K562 (cell line): ENCODE data around the gene FOXL2NB. TPM values are rescaled to one million over a fixed set of nuclear protein-coding genes. Genes with fewer than 3 reads are reported as not detected.

Source experiments
- ATAC-seq: fragments of 200-7000 bp; cut with Tn5 transposase; 3 replicates; pipeline ENCODE4 v1.9.1; 2020; ENCODE audit warnings: moderate library complexity
- BruUV-seq: library from RNA; stranded (reverse); fragments of 400-500 nt; replicated peaks from 2 replicates; lab custom pipeline; 2021; lab: Mats Ljungman, UMichigan
- CTCF ChIA-PET: fragments of 300-600 bp; formaldehyde crosslinking; extraction: SDS; loops from one replicate; lab custom pipeline; 2021; ENCODE audit warnings: low intra/inter-chr PET ratio; lab: Yijun Ruan, JAX
- POLR2A ChIA-PET: fragments of 300-600, 350-650 bp; sonication (Branson Sonifier 250); formaldehyde crosslinking; extraction: SDS; loops from one replicate; lab custom pipeline; 2021; ENCODE audit warnings: antibody characterized with exemption, inconsistent platforms; lab: Yijun Ruan, JAX
- DNase-seq, 4 experiments: peaks; one replicate each; pipeline versions ENCODE4 v3.0.0 to v3.0.0-alpha.2; 2011 to 2018; ENCODE audit warnings: low spot score in 3 of 4, mixed read lengths in 3 of 4; ENCODE audit errors: extremely low read depth in 1 of 4
- FAIRE-seq: peaks from 2 replicates; lab custom pipeline; 2011; peaks lifted over from hg19 to GRCh38; lab: Jason Lieb, UNC
- H2AFZ ChIP-seq: 2 replicates; pipeline ENCODE4 v1.6.0; 2011; ENCODE audit warnings: low read depth, low read length, control low read depth, inconsistent platforms
- H3K27ac ChIP-seq: fragments of 200-600 bp; 3 replicates; pipeline ENCODE4 v1.8.0; 2011; ENCODE audit warnings: low read depth, mild to moderate bottlenecking, control low read depth, inconsistent platforms, low read length, moderate library complexity, mixed read lengths; ENCODE audit errors: extremely low read depth
- H3K27me3 ChIP-seq, 2 experiments: fragments of 300-600 bp in 1 of 2; 2 replicates in 1 of 2; 3 replicates in 1 of 2; pipeline versions ENCODE4 v1.6.0 to v1.8.0; 2011; ENCODE audit warnings: inconsistent platforms in 2 of 2, low read length in 2 of 2, mild to moderate bottlenecking in 1 of 2, mixed read lengths in 1 of 2, moderate library complexity in 1 of 2; ENCODE audit not compliant: control insufficient read depth in 2 of 2, insufficient read depth in 2 of 2
- H3K36me3 ChIP-seq: fragments of 300-600 bp; 3 replicates; pipeline ENCODE4 v1.8.0; 2011; ENCODE audit warnings: mild to moderate bottlenecking, low read length, inconsistent platforms; ENCODE audit not compliant: control insufficient read depth, insufficient read depth
- H3K4me1 ChIP-seq, 2 experiments: fragments of 200-600 bp in 1 of 2; replicated peaks in 1 of 2; 2 replicates in 1 of 2; 3 replicates in 1 of 2; pipeline versions ENCODE4 v1.5.1 to v1.8.0; 2011; ENCODE audit warnings: inconsistent platforms in 2 of 2, low read length in 2 of 2, mild to moderate bottlenecking in 1 of 2, mixed read lengths in 1 of 2, moderate library complexity in 1 of 2; ENCODE audit not compliant: control insufficient read depth in 2 of 2, insufficient read depth in 2 of 2
- H3K4me2 ChIP-seq: 2 replicates; pipeline ENCODE4 v1.6.1; 2011; ENCODE audit warnings: low read length, control low read depth, inconsistent platforms, mixed read lengths; ENCODE audit not compliant: insufficient read depth
- H3K4me3 ChIP-seq: fragments of 200-600 bp; sonication (generic), shearing (Covaris generic); 2 replicates; pipeline ENCODE4 v1.5.1; 2016; ENCODE audit warnings: control low read depth, inconsistent platforms
- H3K79me2 ChIP-seq: fragments of 200-600 bp; 3 replicates; pipeline ENCODE4 v1.8.0; 2011; ENCODE audit warnings: low read length, inconsistent platforms; ENCODE audit not compliant: control insufficient read depth, insufficient read depth
- H3K9ac ChIP-seq, 2 experiments: 2 replicates each; pipeline versions ENCODE4 v1.6.0 to v1.6.1; 2011; ENCODE audit warnings: low read depth in 2 of 2, low read length in 2 of 2, control low read depth in 1 of 2, inconsistent platforms in 1 of 2, mild to moderate bottlenecking in 1 of 2, mixed read lengths in 1 of 2; ENCODE audit not compliant: insufficient read depth in 1 of 2
- H3K9me1 ChIP-seq: one replicate; pipeline ENCODE4 v1.6.0; 2011; ENCODE audit warnings: inconsistent platforms, mild to moderate bottlenecking, low read length, moderate library complexity; ENCODE audit not compliant: control insufficient read depth, insufficient read depth
- H3K9me3 ChIP-seq: replicated peaks from 2 replicates; pipeline ENCODE4 v1.5.1; 2011; ENCODE audit warnings: low read depth, low read length, inconsistent platforms; ENCODE audit not compliant: control insufficient read depth, insufficient read depth
- H4K20me1 ChIP-seq: replicated peaks from 2 replicates; pipeline ENCODE4 v1.6.1; 2011; ENCODE audit warnings: low read length, inconsistent platforms, mixed read lengths; ENCODE audit not compliant: control insufficient read depth, insufficient read depth
- HDAC6 ChIP-seq: IDR thresholded peaks from 2 replicates; pipeline ENCODE4 v1.6.1; 2012; ENCODE audit warnings: low read depth, mild to moderate bottlenecking, control low read depth, inconsistent platforms, low read length, moderate library complexity
- POLR2AphosphoS2 ChIP-seq: IDR thresholded peaks from 2 replicates; pipeline ENCODE4 v1.6.1; 2012; ENCODE audit warnings: low read length, improper control_type of control experiment
- RBM15 ChIP-seq: fragments of 200-400 bp; formaldehyde crosslinking; IDR thresholded peaks from 2 replicates; pipeline ENCODE4 v1.6.1; 2018; ENCODE audit warnings: mild to moderate bottlenecking, low read length, moderate library complexity; ENCODE audit not compliant: insufficient read depth
- RFX5 ChIP-seq: IDR thresholded peaks from 2 replicates; pipeline ENCODE4 v1.6.1; 2011; ENCODE audit warnings: low read depth, mild to moderate bottlenecking, improper control_type of control experiment, low read length
- STAT5A ChIP-seq: IDR thresholded peaks from 2 replicates; pipeline ENCODE4 v1.6.1; 2012; ENCODE audit warnings: low read length, inconsistent platforms, borderline replicate concordance
- ZBTB11 ChIP-seq, 3 experiments: fragments of 200-800 bp in 1 of 3; fragments of 250-450 bp in 1 of 3; fragments of 450-650 bp in 1 of 3; sonication (Bioruptor Pico) in 1 of 3; sonication (Bioruptor generic) in 1 of 3; formaldehyde crosslinking in 1 of 3; IDR thresholded peaks; 2 replicates each; pipeline versions ENCODE4 v1.6.1 to v1.8.0; 2016 to 2022; ENCODE audit warnings: mild to moderate bottlenecking in 2 of 3, missing genetic modification characterization in 2 of 3, missing compliant biosample characterization in 1 of 3, moderate library complexity in 1 of 3
- ZBTB34 ChIP-seq: fragments of 250-450 bp; sonication (Bioruptor Pico); IDR thresholded peaks from 2 replicates; pipeline ENCODE4 v1.8.0; 2021; ENCODE audit warnings: mild to moderate bottlenecking, moderate library complexity
- ZNF507 ChIP-seq: conservative IDR thresholded peaks from 2 replicates; pipeline ENCODE4 v1.6.1; 2017; ENCODE audit warnings: missing genetic modification characterization, missing compliant biosample characterization
- ZNF707 ChIP-seq: fragments of 250-450 bp; sonication (Bioruptor Pico); conservative IDR thresholded peaks from 2 replicates; pipeline ENCODE4 v1.8.0; 2022; ENCODE audit warnings: inconsistent platforms, mild to moderate bottlenecking, moderate library complexity
- WGBS: fragments of 100-300 bp; shearing (Covaris generic); methylation state at CpG from one replicate; pipeline ENCODE4 v1.1.6; 2016; ENCODE audit warnings: low coverage, mixed read lengths; ENCODE audit not compliant: insufficient coverage; ENCODE audit errors: missing lambda C conversion rate; 5-methylcytosine and 5-hydroxymethylcytosine counted together
- in situ Hi-C: fragments of 300-500 bp; cut with MboI; formaldehyde crosslinking; loops from 4 replicates; pipeline ENCODE4 v1.15.0; 2018; ENCODE audit warnings: inconsistent platforms, mixed read lengths
- intact Hi-C: fragments of 100-400 bp; cut with micrococcal nuclease; formaldehyde crosslinking; loops from 2 replicates; pipeline ENCODE4 v1.14.2; 2022
- polyA plus RNA-seq, 8 experiments: library from polyadenylated mRNA; depleted of rRNA in 4 of 8; stranded (reverse) in 5 of 8; unstranded in 3 of 8; fragments of >200 nt; fragmentation: Nextera tagmentation in 2 of 8; fragmentation: Illumina TruSeq in 1 of 8; extraction: Ambion mirVana in 2 of 8; extraction: Trizol in 1 of 8; gene quantifications; 2 replicates each; pipeline versions ENCODE4 v1.2.1 to v1.2.3, GENCODE V29; 2011 to 2014; ENCODE audit warnings: inconsistent platforms in 1 of 8, missing spikeins in 1 of 8
- total RNA-seq, 7 experiments: library from RNA; depleted of rRNA in 6 of 7; stranded (reverse); fragments of >200 nt in 6 of 7; fragmentation: Illumina TruSeq in 2 of 7; extraction: Trizol in 2 of 7; gene quantifications; 2 replicates each; pipeline versions ENCODE4 v1.2.1 to v1.2.3, GENCODE V29; 2011 to 2021; ENCODE audit warnings: low replicate concordance in 1 of 7

FOXL2NB gene
- total and polyA plus RNA-seq, 9 of the 15 experiments (the other 6 are each of a cell fraction or from before 2014, with no cell fraction given): 0.71 to 17.4 (median 9.0) TPM

- no peak overlapping the region for H3K4me3 ChIP-seq
- FAIRE-seq: no peak
- no peaks in the 10 kb centered on the region for H3K4me1 ChIP-seq
- POLR2A ChIA-PET: interaction anchor here (0.6 to 0.7 kb wide), 4 partner anchors 12 to 68 kb away, joined by 3 read pairs; partner anchors contain the start of genes FOXL2 and FOXL2NB
- no peaks in the 10 kb centered on the region for H3K9me3 ChIP-seq
- DNase-seq: no peak
- CTCF ChIA-PET: no interaction called here
- no peaks in the 10 kb centered on the region for H3K9me1 ChIP-seq
- no TSS peak for BruUV-seq
- H3K36me3 ChIP-seq: no peaks in the 10 kb centered on the region
- ATAC-seq: no peak
- in situ Hi-C loops: no loop called here
- H3K79me2 ChIP-seq: no peaks in the 10 kb centered on the region
- no peak overlapping the region for H3K4me2 ChIP-seq
- no peaks in the 10 kb centered on the region for H4K20me1 ChIP-seq
- peaks cover 0 to 5% of the 10 kb centered on the region in 2 experiments; a peak in 1 of 5 replicates for H3K27me3 ChIP-seq
- H3K27ac ChIP-seq: no peak overlapping the region
- intact Hi-C loops: no loop called here
- TF ChIP-seq HDAC6: no peak
- TF ChIP-seq ZNF507 (tag): no peak
- TF ChIP-seq ZBTB34: no peak
- no peak for TF ChIP-seq STAT5A
- no peak for TF ChIP-seq ZNF707 (CRISPR knock-in tag)
- TF ChIP-seq RBM15: no peak
- TF ChIP-seq POLR2AphosphoS2: no peak
- TF ChIP-seq RFX5: no peak
- no peak for TF ChIP-seq ZBTB11 (CRISPR knock-in tag; IDR thresholded peaks at IDR 0.05)
- 0 out of 4 replicates have a peak overlapping the region, but pooled peaks of 1 of the 2 experiments have one; percentile 6 for H3K9ac ChIP-seq
- WGBS: 12% methylated on average over 6 of the region's 6 CpGs
- H2AFZ ChIP-seq: no peak overlapping the region
Observed at GRCh38 chr3:138971766-138972320, 24.8 kb downstream of the FOXL2NB start.
